GM18951 (cell line): ENCODE results near the gene CCR3.

ENCODE experiments used
- POLR2A ChIP-seq: IDR thresholded peaks from 4 replicates; pipeline ENCODE4 v1.6.1; 2011; ENCODE audit warnings: mild to moderate bottlenecking; ENCODE audit not compliant: insufficient read length, insufficient read depth; ENCODE audit errors: extremely low read depth
- in situ Hi-C: fragments of 300-500 bp; cut with MboI; formaldehyde crosslinking; loops from one replicate; pipeline ENCODE4 v1.12.0; 2022; ENCODE audit warnings: low sequenced_read_pairs, mixed read lengths, inconsistent platforms; ENCODE audit not compliant: unreplicated experiment

CCR3 gene

GRCh38 chr3:46300461-46300789 is 58.2 kb downstream of the CCR3 start:
- in situ Hi-C loops: no loop called here
- TF ChIP-seq POLR2A: no peak

- TF ChIP-seq POLR2A: no peak
- in situ Hi-C loops: no loop called here
These were observed 59.0 kb downstream of the CCR3 start for GRCh38 chr3:46301122-46301835.

- in situ Hi-C loops: no loop called here
- no peak for TF ChIP-seq POLR2A
These were observed 61.0 kb downstream of the CCR3 start for GRCh38 chr3:46303240-46303639.

GRCh38 chr3:46304739-46305138 is 62.5 kb downstream of the CCR3 start:
- in situ Hi-C loops: no loop called here
- no peak for TF ChIP-seq POLR2A

- TF ChIP-seq POLR2A: no peak
- in situ Hi-C loops: no loop called here
These were observed 70.7 kb downstream of the CCR3 start for GRCh38 chr3:46312991-46313390.

GRCh38 chr3:46314517-46314916 is 72.3 kb downstream of the CCR3 start:
- TF ChIP-seq POLR2A: no peak
- in situ Hi-C loops: no loop called here

GRCh38 chr3:46316206-46316605 is 73.9 kb downstream of the CCR3 start:
- in situ Hi-C loops: no loop called here
- TF ChIP-seq POLR2A: no peak
